CD4-positive, alpha-beta T cell (primary cell): ENCODE measurements around the gene PTCD1. TPM values are rescaled to one million over a fixed set of nuclear protein-coding genes. Genes with fewer than 3 reads are reported as not detected.

Experiments
- ATAC-seq: fragments of 200-7000 bp; cut with Tn5 transposase; one replicate; pipeline ENCODE4 v1.10.0; 2022; ENCODE audit warnings: mild to moderate bottlenecking; ENCODE audit not compliant: poor library complexity
- CTCF ChIA-PET: fragments of 350-600 bp; sonication (Branson Sonifier 250); formaldehyde crosslinking; loops from one replicate; lab custom pipeline; 2021; ENCODE audit warnings: antibody characterized with exemption, inconsistent platforms; lab: Charles Lee
- POLR2A ChIA-PET: fragments of 350-600 bp; sonication (Branson Sonifier 250); formaldehyde crosslinking; loops from one replicate; lab custom pipeline; 2021; ENCODE audit warnings: antibody characterized with exemption, inconsistent platforms; lab: Charles Lee
- DNase-seq, 14 experiments: peaks; one replicate each; pipeline ENCODE4 v3.0.0-alpha.2; 2013 to 2020; ENCODE audit warnings: mixed read lengths in 2 of 14
- H3K27ac ChIP-seq, 2 donors: one replicate each; pipeline versions ENCODE4 v1.5.1 to v1.7.0; 2013; ENCODE audit warnings: low read length in 2 of 2, low read depth in 1 of 2, mild to moderate bottlenecking in 1 of 2
- H3K27me3 ChIP-seq, 2 experiments: 1 replicate in 1 of 2; 2 replicates in 1 of 2; pipeline versions ENCODE4 v1.6.1 to v1.7.0; 2013; ENCODE audit warnings: low read length in 2 of 2, control low read depth in 1 of 2, mild to moderate bottlenecking in 1 of 2, moderate library complexity in 1 of 2; ENCODE audit not compliant: insufficient read depth in 2 of 2, control insufficient read depth in 1 of 2
- H3K36me3 ChIP-seq: one replicate; pipeline ENCODE4 v1.6.1; 2013; ENCODE audit warnings: low read length, control low read depth; ENCODE audit not compliant: insufficient read depth
- H3K4me1 ChIP-seq: one replicate; pipeline ENCODE4 v1.6.1; 2013; ENCODE audit warnings: low read length, control low read depth; ENCODE audit not compliant: insufficient read depth
- H3K4me3 ChIP-seq: one replicate; pipeline ENCODE4 v1.5.1; 2013; ENCODE audit warnings: mild to moderate bottlenecking, low read length, moderate library complexity
- H3K9me3 ChIP-seq, 2 experiments: 1 replicate in 1 of 2; 2 replicates in 1 of 2; pipeline versions ENCODE4 v1.6.1 to v1.7.0; 2013; ENCODE audit warnings: low read length in 2 of 2, mild to moderate bottlenecking in 2 of 2, control low read depth in 1 of 2, moderate library complexity in 1 of 2; ENCODE audit not compliant: control insufficient read depth in 1 of 2, insufficient read depth in 1 of 2
- H3K27ac Mint-ChIP-seq: one replicate; pipeline ENCODE4 v1.8.0; 2020; ENCODE audit warnings: mixed read lengths
- H3K27me3 Mint-ChIP-seq: one replicate; pipeline ENCODE4 v1.8.0; 2021; ENCODE audit warnings: mixed read lengths
- H3K36me3 Mint-ChIP-seq: one replicate; pipeline ENCODE4 v1.8.0; 2021; ENCODE audit warnings: low read depth, mixed read lengths
- H3K4me1 Mint-ChIP-seq: one replicate; pipeline ENCODE4 v1.8.0; 2021; ENCODE audit warnings: low read depth, mixed read lengths
- H3K4me3 Mint-ChIP-seq: one replicate; pipeline ENCODE4 v1.8.0; 2020; ENCODE audit warnings: mild to moderate bottlenecking, mixed read lengths
- H3K9me3 Mint-ChIP-seq: one replicate; pipeline ENCODE4 v1.8.0; 2020; ENCODE audit warnings: mixed read lengths
- intact Hi-C, 2 experiments: fragments of 100-400 bp; cut with DNase I in 1 of 2; cut with micrococcal nuclease in 1 of 2; formaldehyde crosslinking; loops; one replicate each; pipeline versions ENCODE4 v1.15.1 to v1.9.0; 2023 to 2025; cut with DNase I, micrococcal nuclease
- total RNA-seq, 174 experiments: library from RNA in 2 of 174; stranded (reverse) in 2 of 174; gene quantifications; one replicate each; pipeline ENCODE4 v1.2.3 and lab custom pipeline; 2021 to 2026
- TF ChIP-seq, protein P1 (sequence below): fragments of 200-600 bp; IDR thresholded peaks from one replicate; pipeline ENCODE4 v1.8.0; 2022; ENCODE audit warnings: antibody characterized with exemption, mild to moderate bottlenecking

Gene PTCD1
- total RNA-seq, 2 experiments from 2014 or later, result 4.8 to 5.3 TPM

DNA sequence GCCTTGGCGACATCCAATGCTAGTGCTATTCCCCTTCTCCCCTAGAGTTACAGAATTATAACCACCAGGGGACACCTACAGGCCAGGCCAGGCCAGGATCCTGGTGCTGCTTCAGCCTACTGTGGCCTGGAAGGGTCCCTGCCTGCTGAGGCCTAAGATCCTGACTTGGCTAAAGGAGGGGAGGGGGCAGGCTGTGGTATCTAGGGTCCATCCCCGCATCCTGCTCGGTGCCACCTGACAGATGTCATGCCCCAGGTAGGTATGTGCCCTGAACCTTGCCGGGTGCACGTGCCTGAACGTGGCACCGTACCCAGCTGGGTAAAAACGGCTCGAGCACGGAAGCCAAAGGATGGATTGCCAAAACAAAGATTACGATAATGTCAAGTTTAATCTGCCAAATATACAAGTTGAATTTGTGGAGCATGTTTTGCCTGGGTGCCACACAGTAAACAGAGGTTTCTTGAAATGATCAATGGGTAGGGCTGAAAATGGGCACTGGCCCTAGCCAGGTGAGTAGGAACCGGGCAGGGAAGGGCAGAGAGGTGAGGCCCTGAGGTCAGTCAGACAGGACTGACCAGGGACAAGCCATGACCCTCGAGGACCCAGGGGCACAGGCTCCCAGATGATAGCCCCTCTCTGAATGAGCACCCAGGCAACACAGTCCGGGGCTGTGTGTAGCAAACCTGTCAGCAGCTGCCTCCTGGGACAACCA lies 42.8 kb downstream of the PTCD1 start:
- Mint-ChIP-seq H3K36me3 (peaks cover 91% of the 10 kb centered on the region), H3K4me3 (no peak overlapping the region), H3K27me3 (no peaks in the 10 kb centered on the region), H3K27ac (peak overlapping the region; percentile 24), H3K4me1 (peaks cover 24% of the 10 kb centered on the region), H3K9me3 (no peaks in the 10 kb centered on the region)
- Histone ChIP-seq H3K27ac (no peak overlapping the region), H3K9me3 (no peaks in the 10 kb centered on the region), H3K36me3 (peaks cover 94% of the 10 kb centered on the region), H3K27me3 (no peaks in the 10 kb centered on the region), H3K4me1 (peaks cover 34% of the 10 kb centered on the region), H3K4me3 (no peak overlapping the region)
- no peak for ATAC-seq
- ChIA-PET POLR2A (interaction anchor here (6.0 to 8.7 kb wide), 2 partner anchors 13 to 20 kb away, joined by 37 to 105 read pairs; partner anchors contain the start of genes ARPC1B, BUD31 and PDAP1), CTCF (no interaction called here)
- TF ChIP-seq, protein P1, sequence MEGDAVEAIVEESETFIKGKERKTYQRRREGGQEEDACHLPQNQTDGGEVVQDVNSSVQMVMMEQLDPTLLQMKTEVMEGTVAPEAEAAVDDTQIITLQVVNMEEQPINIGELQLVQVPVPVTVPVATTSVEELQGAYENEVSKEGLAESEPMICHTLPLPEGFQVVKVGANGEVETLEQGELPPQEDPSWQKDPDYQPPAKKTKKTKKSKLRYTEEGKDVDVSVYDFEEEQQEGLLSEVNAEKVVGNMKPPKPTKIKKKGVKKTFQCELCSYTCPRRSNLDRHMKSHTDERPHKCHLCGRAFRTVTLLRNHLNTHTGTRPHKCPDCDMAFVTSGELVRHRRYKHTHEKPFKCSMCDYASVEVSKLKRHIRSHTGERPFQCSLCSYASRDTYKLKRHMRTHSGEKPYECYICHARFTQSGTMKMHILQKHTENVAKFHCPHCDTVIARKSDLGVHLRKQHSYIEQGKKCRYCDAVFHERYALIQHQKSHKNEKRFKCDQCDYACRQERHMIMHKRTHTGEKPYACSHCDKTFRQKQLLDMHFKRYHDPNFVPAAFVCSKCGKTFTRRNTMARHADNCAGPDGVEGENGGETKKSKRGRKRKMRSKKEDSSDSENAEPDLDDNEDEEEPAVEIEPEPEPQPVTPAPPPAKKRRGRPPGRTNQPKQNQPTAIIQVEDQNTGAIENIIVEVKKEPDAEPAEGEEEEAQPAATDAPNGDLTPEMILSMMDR, result no peak
- DNase-seq, result no peak
- intact Hi-C loops, result no loop called here

DNA sequence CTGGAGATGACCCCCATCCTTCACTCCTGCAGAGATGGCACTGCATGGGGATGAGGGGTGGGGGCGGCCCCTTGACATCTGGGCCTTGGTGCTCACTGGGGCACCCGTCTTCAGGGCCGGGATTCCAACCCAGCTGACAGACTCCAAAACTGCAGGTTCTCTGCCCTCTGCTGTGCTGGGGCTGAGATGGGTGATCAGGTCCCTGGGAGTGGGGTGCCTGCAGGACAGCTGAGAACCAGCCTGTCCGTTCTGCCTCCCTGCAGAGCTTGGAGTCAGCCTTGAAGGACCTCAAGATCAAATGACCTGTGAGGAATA lies 44.5 kb downstream of the PTCD1 start:
- H3K4me3 Mint-ChIP-seq, result no peak overlapping the region
- peak overlapping the region; percentile 94 for H3K27ac Mint-ChIP-seq
- CTCF ChIA-PET, result no interaction called here
- Histone ChIP-seq H3K9me3 (no peaks in the 10 kb centered on the region), H3K36me3 (peaks cover 94% of the 10 kb centered on the region), H3K4me3 (no peak overlapping the region), H3K4me1 (peaks cover 32% of the 10 kb centered on the region), H3K27ac (peak overlapping the region in 1 of 2 donors; percentile 72), H3K27me3 (no peaks in the 10 kb centered on the region)
- DNase-seq (no peak), ATAC-seq (no peak)
- TF ChIP-seq, protein P1, result no peak
- H3K36me3 Mint-ChIP-seq, result peaks cover 91% of the 10 kb centered on the region
- POLR2A ChIA-PET, result interaction anchor here (1.0 to 8.7 kb wide), 6 partner anchors 10 to 111 kb away, joined by 5 to 105 read pairs (median 10); partner anchors contain the start of genes ARPC1B, BUD31, PDAP1 and ZKSCAN5
- no peaks in the 10 kb centered on the region for H3K27me3 Mint-ChIP-seq
- intact Hi-C loops, result no loop called here
- peaks cover 24% of the 10 kb centered on the region for H3K4me1 Mint-ChIP-seq
- H3K9me3 Mint-ChIP-seq, result no peaks in the 10 kb centered on the region

DNA sequence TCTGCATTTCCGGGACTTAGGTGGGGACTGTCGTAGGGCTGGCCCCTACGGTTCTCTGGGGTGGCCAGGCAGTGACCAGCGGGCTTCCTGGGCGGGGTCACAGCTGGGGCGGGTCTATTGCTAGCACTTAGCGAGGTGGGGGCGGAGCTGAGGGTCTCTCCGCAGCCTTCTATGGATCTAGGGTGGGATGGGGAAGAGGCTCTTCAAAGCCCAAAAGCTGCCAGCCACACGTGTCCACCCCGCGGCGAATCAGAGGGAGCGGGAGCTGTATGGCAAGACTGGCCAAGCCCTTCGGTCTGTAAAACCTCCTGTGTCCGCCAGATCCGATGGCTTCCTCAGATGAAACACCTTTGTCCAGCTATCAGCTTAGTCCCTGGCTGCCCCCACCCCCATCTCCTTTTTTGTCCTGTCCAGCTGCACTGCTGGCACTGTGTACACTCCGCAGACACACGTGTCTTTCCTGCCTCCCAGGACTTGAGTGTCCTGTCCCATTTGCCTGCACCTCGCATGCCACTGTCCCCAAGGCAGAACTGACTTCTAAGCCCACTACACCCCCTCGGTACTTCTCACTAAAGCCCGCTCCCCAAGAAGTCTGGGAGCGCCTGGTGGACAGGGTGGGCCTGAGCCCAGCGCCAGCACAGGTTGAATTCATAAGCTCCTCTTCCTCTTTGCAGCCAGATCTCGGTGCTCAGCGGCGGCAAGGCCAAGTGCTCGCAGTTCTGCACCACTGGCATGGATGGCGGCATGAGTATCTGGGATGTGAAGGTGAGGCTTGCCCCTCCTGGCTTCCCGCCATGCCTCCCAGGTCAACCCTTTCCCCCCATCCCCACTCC lies 45.0 kb downstream of the PTCD1 start:
- H3K27me3 ChIP-seq, result no peaks in the 10 kb centered on the region
- peaks cover 29% of the 10 kb centered on the region for H3K4me1 ChIP-seq
- no peak for DNase-seq
- intact Hi-C loops, result loop anchor here (1.0 to 2.0 kb wide), 4 partner anchors 15 to 19 kb away; partner anchors contain the start of genes BUD31 (in 2 of the 2), PDAP1 (in 2 of the 2) and ARPC1B (in 1 of the 2)
- H3K27ac ChIP-seq, result peak overlapping the region; percentile 63 to 72
- no peaks in the 10 kb centered on the region for H3K9me3 ChIP-seq
- H3K27me3 Mint-ChIP-seq, result no peaks in the 10 kb centered on the region
- H3K27ac Mint-ChIP-seq, result peak overlapping the region; percentile 94
- peaks cover 91% of the 10 kb centered on the region for H3K36me3 ChIP-seq
- H3K36me3 Mint-ChIP-seq, result peaks cover 89% of the 10 kb centered on the region
- peak overlapping the region; percentile 76 for H3K4me3 Mint-ChIP-seq
- H3K9me3 Mint-ChIP-seq, result no peaks in the 10 kb centered on the region
- H3K4me3 ChIP-seq, result peak overlapping the region; percentile 56
- ChIA-PET POLR2A (interaction anchor here (0.9 to 8.7 kb wide), 15 partner anchors 10 to 165 kb away, joined by 3 to 105 read pairs (median 7); partner anchors contain the start of genes ARPC1B, BUD31, PDAP1 and ZKSCAN5), CTCF (interaction anchor here (1.2 to 1.4 kb wide), 2 partner anchors 28 to 29 kb away, joined by 3 to 4 read pairs; no protein-coding TSS in a partner anchor)
- no peak for ATAC-seq
- TF ChIP-seq, protein P1, result no peak
- peaks cover 20% of the 10 kb centered on the region for H3K4me1 Mint-ChIP-seq
